HepG2 (cell line): ENCODE data around the gene NCAPD2. TPM values are rescaled to one million over a fixed set of nuclear protein-coding genes. Genes with fewer than 3 reads are reported as not detected.

ENCODE experiments used
- FOXP1 ChIP-seq, 2 experiments: fragments of 450-650 bp in 1 of 2; IDR thresholded peaks; 2 replicates each; pipeline ENCODE4 v1.6.1; 2017 to 2018; ENCODE audit warnings: antibody characterized with exemption in 1 of 2
- KDM6A ChIP-seq: IDR thresholded peaks from 2 replicates; pipeline ENCODE4 v1.6.1; 2016; ENCODE audit warnings: low read depth
- KLF11 ChIP-seq: IDR thresholded peaks from 2 replicates; pipeline ENCODE4 v1.6.1; 2016; ENCODE audit warnings: missing compliant biosample characterization
- KLF9 ChIP-seq: IDR thresholded peaks from 2 replicates; pipeline ENCODE4 v1.6.1; 2016; ENCODE audit warnings: low read depth
- NFE2 ChIP-seq: sonication (generic); formaldehyde crosslinking; IDR thresholded peaks from 2 replicates; pipeline ENCODE4 v1.4.0; 2020; ENCODE audit warnings: missing genetic modification reagents
- SOX13 ChIP-seq, 3 experiments: fragments of 450-650 bp in 1 of 3; sonication (generic) in 1 of 3; formaldehyde crosslinking in 1 of 3; IDR thresholded peaks in 2 of 3; conservative IDR thresholded peaks in 1 of 3; 2 replicates each; pipeline versions ENCODE4 v1.5.0 to v1.6.1; 2016 to 2020; ENCODE audit warnings: antibody characterized with exemption in 1 of 3, mild to moderate bottlenecking in 1 of 3, missing compliant biosample characterization in 1 of 3, missing genetic modification reagents in 1 of 3, moderate library complexity in 1 of 3
- SRSF1 ChIP-seq: fragments of 200-400 bp; formaldehyde crosslinking; optimal IDR thresholded peaks from 2 replicates; pipeline ENCODE3; 2017; ENCODE audit warnings: mild to moderate bottlenecking, low read depth, low read length, moderate library complexity
- ZFP36L2 ChIP-seq: sonication (generic); formaldehyde crosslinking; IDR thresholded peaks from 2 replicates; pipeline ENCODE4 v1.4.0; 2020; ENCODE audit warnings: missing genetic modification reagents
- ZFP37 ChIP-seq: sonication (generic); formaldehyde crosslinking; IDR thresholded peaks from 2 replicates; pipeline ENCODE4 v1.4.0; 2020; ENCODE audit warnings: missing genetic modification reagents, borderline replicate concordance
- ZFP41 ChIP-seq: sonication (generic); formaldehyde crosslinking; IDR thresholded peaks from 2 replicates; pipeline ENCODE4 v1.4.0; 2020; ENCODE audit warnings: mild to moderate bottlenecking, missing genetic modification reagents, borderline replicate concordance
- ZNF234 ChIP-seq: sonication (generic); formaldehyde crosslinking; conservative IDR thresholded peaks from 2 replicates; pipeline ENCODE4 v1.5.1; 2020; ENCODE audit warnings: mild to moderate bottlenecking, missing genetic modification reagents
- ZNF264 ChIP-seq: sonication (generic); formaldehyde crosslinking; IDR thresholded peaks from 2 replicates; pipeline ENCODE4 v1.4.0; 2020; ENCODE audit warnings: missing genetic modification reagents
- ZNF382 ChIP-seq: sonication (generic); formaldehyde crosslinking; IDR thresholded peaks from 2 replicates; pipeline ENCODE4 v1.5.0; 2020; ENCODE audit warnings: missing genetic modification reagents, mild to moderate bottlenecking, borderline replicate concordance
- ZNF501 ChIP-seq: sonication (generic); formaldehyde crosslinking; IDR thresholded peaks from 2 replicates; pipeline ENCODE4 v1.5.1; 2020; ENCODE audit warnings: mild to moderate bottlenecking, moderate library complexity, missing genetic modification reagents
- polyA plus RNA-seq, 8 experiments: library from polyadenylated mRNA; depleted of rRNA in 3 of 8; stranded (reverse) in 7 of 8; unstranded in 1 of 8; fragments of >200 nt; fragmentation: Illumina TruSeq in 4 of 8; extraction: Trizol in 4 of 8; gene quantifications; 2 replicates each; pipeline versions ENCODE4 v1.2.1 to v1.2.3, GENCODE V29; 2011 to 2016; ENCODE audit warnings: low read depth in 4 of 8, missing spikeins in 1 of 8, mixed read lengths in 1 of 8; ENCODE audit not compliant: insufficient read depth in 1 of 8
- total RNA-seq, 5 experiments: library from RNA; depleted of rRNA; stranded (reverse); fragments of >200 nt; fragmentation: Illumina TruSeq; extraction: Trizol; gene quantifications; 2 replicates each; pipeline ENCODE4 v1.2.3, GENCODE V29; 2016; ENCODE audit warnings: low read depth in 1 of 5
- TF ChIP-seq, protein P1 (sequence below): sonication (generic); formaldehyde crosslinking; IDR thresholded peaks from 2 replicates; pipeline ENCODE4 v1.8.1; 2023; ENCODE audit warnings: missing genetic modification reagents, inconsistent platforms, borderline replicate concordance
- TF ChIP-seq, protein P2 (sequence below): sonication (generic); formaldehyde crosslinking; IDR thresholded peaks from 2 replicates; pipeline ENCODE4 v1.8.1; 2023; ENCODE audit warnings: missing genetic modification reagents, mild to moderate bottlenecking, borderline replicate concordance
- TF ChIP-seq, protein P3 (sequence below): sonication (generic); IDR thresholded peaks from 2 replicates; pipeline ENCODE4 v1.6.1; 2016; ENCODE audit warnings: low read depth, borderline replicate concordance
- TF ChIP-seq, protein P4 (sequence below): sonication (generic); formaldehyde crosslinking; IDR thresholded peaks from 2 replicates; pipeline ENCODE4 v1.5.0; 2020; ENCODE audit warnings: missing genetic modification reagents
- TF ChIP-seq, protein P5 (sequence below): sonication (generic); formaldehyde crosslinking; IDR thresholded peaks from 2 replicates; pipeline ENCODE4 v1.5.0; 2020; ENCODE audit warnings: mild to moderate bottlenecking, missing genetic modification reagents, borderline replicate concordance
- TF ChIP-seq, protein P6 (sequence below): sonication (generic); formaldehyde crosslinking; IDR thresholded peaks from 2 replicates; pipeline ENCODE4 v1.4.0; 2020; ENCODE audit warnings: missing genetic modification reagents
- TF ChIP-seq, protein P7 (sequence below): sonication (generic); formaldehyde crosslinking; IDR thresholded peaks from 2 replicates; pipeline ENCODE4 v1.8.0; 2023; ENCODE audit warnings: mild to moderate bottlenecking, missing genetic modification reagents
- TF ChIP-seq, protein P8 (sequence below): sonication (generic); formaldehyde crosslinking; IDR thresholded peaks from 2 replicates; pipeline ENCODE4 v1.5.0; 2020; ENCODE audit warnings: missing genetic modification reagents

NCAPD2 gene
- total and polyA plus RNA-seq, 2 of the 13 experiments (the other 11 are each of a cell fraction or from before 2014, with no cell fraction given), result 51.1 to 65.6 TPM

DNA sequence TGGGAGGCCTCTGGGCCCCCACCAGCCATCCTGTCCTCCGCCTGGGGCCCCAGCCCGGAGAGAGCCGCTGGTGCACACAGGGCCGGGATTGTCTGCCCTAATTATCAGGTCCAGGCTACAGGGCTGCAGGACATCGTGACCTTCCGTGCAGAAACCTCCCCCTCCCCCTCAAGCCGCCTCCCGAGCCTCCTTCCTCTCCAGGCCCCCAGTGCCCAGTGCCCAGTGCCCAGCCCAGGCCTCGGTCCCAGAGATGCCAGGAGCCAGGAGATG, 39.7 kb downstream of the NCAPD2 start (continued):
- TF ChIP-seq, protein P1, sequence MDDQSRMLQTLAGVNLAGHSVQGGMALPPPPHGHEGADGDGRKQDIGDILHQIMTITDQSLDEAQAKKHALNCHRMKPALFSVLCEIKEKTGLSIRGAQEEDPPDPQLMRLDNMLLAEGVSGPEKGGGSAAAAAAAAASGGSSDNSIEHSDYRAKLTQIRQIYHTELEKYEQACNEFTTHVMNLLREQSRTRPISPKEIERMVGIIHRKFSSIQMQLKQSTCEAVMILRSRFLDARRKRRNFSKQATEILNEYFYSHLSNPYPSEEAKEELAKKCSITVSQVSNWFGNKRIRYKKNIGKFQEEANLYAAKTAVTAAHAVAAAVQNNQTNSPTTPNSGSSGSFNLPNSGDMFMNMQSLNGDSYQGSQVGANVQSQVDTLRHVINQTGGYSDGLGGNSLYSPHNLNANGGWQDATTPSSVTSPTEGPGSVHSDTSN (CRISPR knock-in tag), result no peak
- TF ChIP-seq, protein P2, sequence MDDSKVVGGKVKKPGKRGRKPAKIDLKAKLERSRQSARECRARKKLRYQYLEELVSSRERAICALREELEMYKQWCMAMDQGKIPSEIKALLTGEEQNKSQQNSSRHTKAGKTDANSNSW (CRISPR knock-in tag), result no peak
- no peak for TF ChIP-seq KLF9 (CRISPR knock-in tag)
- no peak for TF ChIP-seq ZNF382 (CRISPR knock-in tag)
- no peak for TF ChIP-seq ZFP36L2 (CRISPR knock-in tag)
- TF ChIP-seq, protein P3, sequence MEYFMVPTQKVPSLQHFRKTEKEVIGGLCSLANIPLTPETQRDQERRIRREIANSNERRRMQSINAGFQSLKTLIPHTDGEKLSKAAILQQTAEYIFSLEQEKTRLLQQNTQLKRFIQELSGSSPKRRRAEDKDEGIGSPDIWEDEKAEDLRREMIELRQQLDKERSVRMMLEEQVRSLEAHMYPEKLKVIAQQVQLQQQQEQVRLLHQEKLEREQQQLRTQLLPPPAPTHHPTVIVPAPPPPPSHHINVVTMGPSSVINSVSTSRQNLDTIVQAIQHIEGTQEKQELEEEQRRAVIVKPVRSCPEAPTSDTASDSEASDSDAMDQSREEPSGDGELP, result no peak
- TF ChIP-seq, protein P4, sequence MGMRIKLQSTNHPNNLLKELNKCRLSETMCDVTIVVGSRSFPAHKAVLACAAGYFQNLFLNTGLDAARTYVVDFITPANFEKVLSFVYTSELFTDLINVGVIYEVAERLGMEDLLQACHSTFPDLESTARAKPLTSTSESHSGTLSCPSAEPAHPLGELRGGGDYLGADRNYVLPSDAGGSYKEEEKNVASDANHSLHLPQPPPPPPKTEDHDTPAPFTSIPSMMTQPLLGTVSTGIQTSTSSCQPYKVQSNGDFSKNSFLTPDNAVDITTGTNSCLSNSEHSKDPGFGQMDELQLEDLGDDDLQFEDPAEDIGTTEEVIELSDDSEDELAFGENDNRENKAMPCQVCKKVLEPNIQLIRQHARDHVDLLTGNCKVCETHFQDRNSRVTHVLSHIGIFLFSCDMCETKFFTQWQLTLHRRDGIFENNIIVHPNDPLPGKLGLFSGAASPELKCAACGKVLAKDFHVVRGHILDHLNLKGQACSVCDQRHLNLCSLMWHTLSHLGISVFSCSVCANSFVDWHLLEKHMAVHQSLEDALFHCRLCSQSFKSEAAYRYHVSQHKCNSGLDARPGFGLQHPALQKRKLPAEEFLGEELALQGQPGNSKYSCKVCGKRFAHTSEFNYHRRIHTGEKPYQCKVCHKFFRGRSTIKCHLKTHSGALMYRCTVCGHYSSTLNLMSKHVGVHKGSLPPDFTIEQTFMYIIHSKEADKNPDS, result no peak
- TF ChIP-seq ZNF501 (CRISPR knock-in tag), result no peak
- no peak for TF ChIP-seq ZFP41 (CRISPR knock-in tag)
- no peak for TF ChIP-seq ZFP37 (CRISPR knock-in tag)
- TF ChIP-seq, protein P5, sequence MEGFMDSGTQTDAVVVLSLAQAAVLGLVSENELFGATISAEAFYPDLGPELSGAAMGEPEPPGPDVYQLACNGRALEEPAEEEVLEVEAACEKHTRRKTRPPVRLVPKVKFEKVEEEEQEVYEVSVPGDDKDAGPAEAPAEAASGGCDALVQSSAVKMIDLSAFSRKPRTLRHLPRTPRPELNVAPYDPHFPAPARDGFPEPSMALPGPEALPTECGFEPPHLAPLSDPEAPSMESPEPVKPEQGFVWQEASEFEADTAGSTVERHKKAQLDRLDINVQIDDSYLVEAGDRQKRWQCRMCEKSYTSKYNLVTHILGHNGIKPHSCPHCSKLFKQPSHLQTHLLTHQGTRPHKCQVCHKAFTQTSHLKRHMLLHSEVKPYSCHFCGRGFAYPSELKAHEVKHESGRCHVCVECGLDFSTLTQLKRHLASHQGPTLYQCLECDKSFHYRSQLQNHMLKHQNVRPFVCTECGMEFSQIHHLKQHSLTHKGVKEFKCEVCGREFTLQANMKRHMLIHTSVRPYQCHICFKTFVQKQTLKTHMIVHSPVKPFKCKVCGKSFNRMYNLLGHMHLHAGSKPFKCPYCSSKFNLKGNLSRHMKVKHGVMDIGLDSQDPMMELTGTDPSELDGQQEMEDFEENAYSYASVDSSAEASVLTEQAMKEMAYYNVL, result no peak
- no peak for TF ChIP-seq KLF11 (CRISPR knock-in tag)
- no peak for TF ChIP-seq FOXP1 (IDR thresholded peaks at IDR 0.05)
- TF ChIP-seq FOXP1 (CRISPR knock-in tag; IDR thresholded peaks at IDR 0.05), result no peak
- no peak for TF ChIP-seq NFE2
- TF ChIP-seq SRSF1, result peak; percentile 97
- TF ChIP-seq, protein P6, sequence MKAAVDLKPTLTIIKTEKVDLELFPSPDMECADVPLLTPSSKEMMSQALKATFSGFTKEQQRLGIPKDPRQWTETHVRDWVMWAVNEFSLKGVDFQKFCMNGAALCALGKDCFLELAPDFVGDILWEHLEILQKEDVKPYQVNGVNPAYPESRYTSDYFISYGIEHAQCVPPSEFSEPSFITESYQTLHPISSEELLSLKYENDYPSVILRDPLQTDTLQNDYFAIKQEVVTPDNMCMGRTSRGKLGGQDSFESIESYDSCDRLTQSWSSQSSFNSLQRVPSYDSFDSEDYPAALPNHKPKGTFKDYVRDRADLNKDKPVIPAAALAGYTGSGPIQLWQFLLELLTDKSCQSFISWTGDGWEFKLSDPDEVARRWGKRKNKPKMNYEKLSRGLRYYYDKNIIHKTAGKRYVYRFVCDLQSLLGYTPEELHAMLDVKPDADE (CRISPR knock-in tag), result no peak
- no peak for TF ChIP-seq ZNF234 (CRISPR knock-in tag)
- TF ChIP-seq SOX13 (IDR thresholded peaks at IDR 0.05), result no peak
- TF ChIP-seq SOX13 (CRISPR knock-in tag; conservative IDR thresholded peaks at IDR 0.05 in 1 of 2, IDR thresholded peaks at IDR 0.05 in 1 of 2), result no peak
- TF ChIP-seq, protein P7, sequence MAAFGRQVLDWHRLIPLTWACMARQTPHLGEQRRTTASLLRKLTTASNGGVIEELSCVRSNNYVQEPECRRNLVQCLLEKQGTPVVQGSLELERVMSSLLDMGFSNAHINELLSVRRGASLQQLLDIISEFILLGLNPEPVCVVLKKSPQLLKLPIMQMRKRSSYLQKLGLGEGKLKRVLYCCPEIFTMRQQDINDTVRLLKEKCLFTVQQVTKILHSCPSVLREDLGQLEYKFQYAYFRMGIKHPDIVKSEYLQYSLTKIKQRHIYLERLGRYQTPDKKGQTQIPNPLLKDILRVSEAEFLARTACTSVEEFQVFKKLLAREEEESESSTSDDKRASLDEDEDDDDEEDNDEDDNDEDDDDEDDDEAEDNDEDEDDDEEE (CRISPR knock-in tag), result no peak
- TF ChIP-seq ZNF264, result no peak
- TF ChIP-seq KDM6A (CRISPR knock-in tag), result no peak
- TF ChIP-seq, protein P8, sequence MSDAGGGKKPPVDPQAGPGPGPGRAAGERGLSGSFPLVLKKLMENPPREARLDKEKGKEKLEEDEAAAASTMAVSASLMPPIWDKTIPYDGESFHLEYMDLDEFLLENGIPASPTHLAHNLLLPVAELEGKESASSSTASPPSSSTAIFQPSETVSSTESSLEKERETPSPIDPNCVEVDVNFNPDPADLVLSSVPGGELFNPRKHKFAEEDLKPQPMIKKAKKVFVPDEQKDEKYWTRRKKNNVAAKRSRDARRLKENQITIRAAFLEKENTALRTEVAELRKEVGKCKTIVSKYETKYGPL, result no peak
